GM12891 (cell line): ENCODE results near the gene PAQR8.

ENCODE experiments used
- DNase-seq: peaks from one replicate; pipeline ENCODE4 v3.0.0; 2011; ENCODE audit warnings: low spot score; ENCODE audit not compliant: insufficient read length
- FAIRE-seq: peaks from 2 replicates; lab custom pipeline; 2011; peaks lifted over from hg19 to GRCh38; lab: Jason Lieb, UNC
- PAX5 ChIP-seq: IDR thresholded peaks from 2 replicates; pipeline ENCODE4 v1.6.1; 2011; ENCODE audit warnings: low read length, moderate library complexity, mild to moderate bottlenecking; ENCODE audit not compliant: insufficient read depth, severe bottlenecking
- POLR2A ChIP-seq: IDR thresholded peaks from 2 replicates; pipeline ENCODE4 v1.6.1; 2011; ENCODE audit warnings: low read depth, low read length, control low read depth
- POLR2AphosphoS5 ChIP-seq: IDR thresholded peaks from 2 replicates; pipeline ENCODE4 v1.6.1; 2011; ENCODE audit warnings: low read depth, low read length, control low read depth
- POU2F2 ChIP-seq: IDR thresholded peaks from 2 replicates; pipeline ENCODE4 v1.6.1; 2011; ENCODE audit warnings: low read depth, mild to moderate bottlenecking, control low read depth, low read length, moderate library complexity
- SPI1 ChIP-seq: IDR thresholded peaks from 2 replicates; pipeline ENCODE4 v1.6.1; 2011; ENCODE audit warnings: low read depth, low read length, control low read depth
- TAF1 ChIP-seq: IDR thresholded peaks from 2 replicates; pipeline ENCODE4 v1.6.1; 2011; ENCODE audit warnings: low read depth, low read length, control low read depth

The PAQR8 gene

DNA sequence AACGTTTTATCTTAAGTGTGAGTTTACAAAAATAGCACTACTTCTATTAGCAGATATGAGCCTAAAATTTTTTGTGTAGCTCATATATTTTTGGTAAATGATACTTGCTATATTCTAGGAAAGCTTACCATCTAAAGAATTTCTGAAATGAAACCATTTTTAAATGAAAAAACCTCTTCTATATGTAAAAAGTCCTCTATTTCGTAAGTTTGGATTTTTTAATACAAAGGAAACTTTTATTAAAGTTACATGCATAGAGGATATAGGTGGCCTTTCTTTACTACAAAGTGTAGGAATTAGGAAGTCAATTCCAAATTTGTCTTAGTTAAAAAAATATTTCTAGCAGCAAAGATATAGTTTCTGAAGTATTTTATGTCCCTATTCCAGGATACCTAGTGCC lies 77.0 kb downstream of the PAQR8 start:
- no peak for TF ChIP-seq POLR2AphosphoS5
- no peak for TF ChIP-seq PAX5
- TF ChIP-seq TAF1 = no peak
- TF ChIP-seq POLR2A = no peak
- TF ChIP-seq POU2F2 = no peak
- no peak for TF ChIP-seq SPI1
- DNase-seq (no peak), FAIRE-seq (no peak)

GRCh38 chr6:52454556-52454955 lies 92.6 kb downstream of the PAQR8 start:
- no peak for TF ChIP-seq PAX5
- TF ChIP-seq POU2F2 = no peak
- no peak for TF ChIP-seq POLR2A
- no peak for TF ChIP-seq SPI1
- no peak for TF ChIP-seq TAF1
- no peak for TF ChIP-seq POLR2AphosphoS5
- FAIRE-seq (no peak), DNase-seq (no peak)

DNA sequence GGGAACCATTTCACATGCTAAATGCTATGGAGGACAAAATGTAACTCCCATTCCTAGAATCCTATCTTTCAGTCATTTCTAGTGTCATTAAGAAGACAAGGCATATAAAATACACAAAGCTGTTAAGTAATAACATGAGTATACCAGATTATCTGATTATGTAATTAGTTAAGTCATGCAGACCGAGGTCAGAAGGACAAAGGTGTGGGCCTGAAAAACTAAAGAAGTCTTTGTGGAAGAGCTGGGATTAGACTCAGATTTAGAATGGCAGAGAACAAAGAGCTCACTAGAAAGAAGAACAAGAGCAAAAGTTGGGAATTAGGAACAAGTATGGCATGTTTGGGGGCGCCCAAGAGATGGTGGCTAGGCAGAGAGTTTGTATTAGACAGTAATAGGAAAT lies 95.1 kb downstream of the PAQR8 start:
- DNase-seq (no peak), FAIRE-seq (no peak)
- no peak for TF ChIP-seq SPI1
- TF ChIP-seq PAX5 = no peak
- TF ChIP-seq POLR2AphosphoS5 = no peak
- TF ChIP-seq POLR2A = no peak
- TF ChIP-seq POU2F2 = no peak
- TF ChIP-seq TAF1 = no peak
